Cardiac fibroblast (primary cell): ENCODE data around the gene GRIN1.

Experiments used
- DNase-seq, 2 donors: peaks; one replicate each; pipeline versions ENCODE4 v3.0.0 to v3.0.0-alpha.2; 2010; ENCODE audit warnings: low read depth in 2 of 2
- H3K4me3 ChIP-seq, 2 donors: replicated peaks in 1 of 2; 1 replicate in 1 of 2; 2 replicates in 1 of 2; pipeline ENCODE4 v1.5.1; 2011; ENCODE audit warnings: low read depth in 2 of 2, low read length in 2 of 2, mild to moderate bottlenecking in 2 of 2, moderate library complexity in 1 of 2
- CTCF ChIP-seq: IDR thresholded peaks from one replicate; pipeline ENCODE4 v1.5.1; 2011; ENCODE audit warnings: low read depth, mild to moderate bottlenecking, low read length, inconsistent platforms

Gene GRIN1

GRCh38 chr9:137140151-137141012, 1.4 kb downstream of the GRIN1 start:
- DNase-seq = no peak
- TF ChIP-seq CTCF = no peak
- no peak overlapping the region for H3K4me3 ChIP-seq

GRCh38 chr9:137141050-137141810, 2.3 kb downstream of the GRIN1 start:
- H3K4me3 ChIP-seq = no peak overlapping the region
- TF ChIP-seq CTCF = no peak
- no peak for DNase-seq

- no peak for TF ChIP-seq CTCF
- H3K4me3 ChIP-seq = no peak overlapping the region
- no peak for DNase-seq
Measured at GRCh38 chr9:137141976-137142936, 3.3 kb downstream of the GRIN1 start.

GRCh38 chr9:137143459-137143858, 4.5 kb downstream of the GRIN1 start:
- no peak for DNase-seq
- no peak for TF ChIP-seq CTCF
- H3K4me3 ChIP-seq = no peak overlapping the region

- DNase-seq = no peak
- no peak for TF ChIP-seq CTCF
- H3K4me3 ChIP-seq = no peak overlapping the region
Measured at GRCh38 chr9:137145731-137146526, 7.0 kb downstream of the GRIN1 start.

- no peak for DNase-seq
- no peak overlapping the region for H3K4me3 ChIP-seq
- no peak for TF ChIP-seq CTCF
Measured at GRCh38 chr9:137146527-137146918, 7.6 kb downstream of the GRIN1 start.
